ENCODE results near the gene PDZRN3. TPM values are rescaled to one million over a fixed set of nuclear protein-coding genes. Genes with fewer than 3 reads are reported as not detected.

The PDZRN3 gene
- total and polyA plus RNA-seq, 10 donors: 1.5 to 5.5 (median 2.8) TPM

DNA sequence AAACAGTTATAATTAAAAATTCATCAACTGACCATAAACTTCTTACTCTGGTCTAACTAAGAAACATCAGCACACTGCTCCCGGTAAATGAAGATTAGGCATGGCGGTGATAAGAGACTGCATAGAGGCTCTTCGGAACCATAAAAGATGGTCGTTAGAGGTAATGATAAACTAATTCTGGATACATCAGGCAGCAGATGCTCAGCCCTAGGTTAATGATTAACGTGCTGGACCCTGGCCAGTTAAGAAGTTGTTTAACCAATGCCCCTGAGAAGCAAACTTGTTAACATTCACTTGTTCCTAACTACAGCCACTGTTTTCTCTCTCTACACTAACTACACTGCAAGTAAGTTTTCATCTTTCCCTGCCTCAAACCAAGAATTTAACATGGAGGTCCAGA lies 111.5 kb downstream of the PDZRN3 start:
- 79 to 93% (median 88%) methylated on average over 5 of the region's 5 CpGs for WGBS, 5 donors
- Histone ChIP-seq H3K4me1 (no peaks in the 10 kb centered on the region), H3K9me3 (no peaks in the 10 kb centered on the region), H3K27me3 (replicated peaks in 1 of 7) (no peaks in the 10 kb centered on the region), H3K4me3 (no peak overlapping the region), H3K36me3 (no peaks in the 10 kb centered on the region), H3K27ac (no peak overlapping the region)
- TF ChIP-seq POLR2A (IDR thresholded peaks at IDR 0.05): no peak
- TF ChIP-seq, protein P1, sequence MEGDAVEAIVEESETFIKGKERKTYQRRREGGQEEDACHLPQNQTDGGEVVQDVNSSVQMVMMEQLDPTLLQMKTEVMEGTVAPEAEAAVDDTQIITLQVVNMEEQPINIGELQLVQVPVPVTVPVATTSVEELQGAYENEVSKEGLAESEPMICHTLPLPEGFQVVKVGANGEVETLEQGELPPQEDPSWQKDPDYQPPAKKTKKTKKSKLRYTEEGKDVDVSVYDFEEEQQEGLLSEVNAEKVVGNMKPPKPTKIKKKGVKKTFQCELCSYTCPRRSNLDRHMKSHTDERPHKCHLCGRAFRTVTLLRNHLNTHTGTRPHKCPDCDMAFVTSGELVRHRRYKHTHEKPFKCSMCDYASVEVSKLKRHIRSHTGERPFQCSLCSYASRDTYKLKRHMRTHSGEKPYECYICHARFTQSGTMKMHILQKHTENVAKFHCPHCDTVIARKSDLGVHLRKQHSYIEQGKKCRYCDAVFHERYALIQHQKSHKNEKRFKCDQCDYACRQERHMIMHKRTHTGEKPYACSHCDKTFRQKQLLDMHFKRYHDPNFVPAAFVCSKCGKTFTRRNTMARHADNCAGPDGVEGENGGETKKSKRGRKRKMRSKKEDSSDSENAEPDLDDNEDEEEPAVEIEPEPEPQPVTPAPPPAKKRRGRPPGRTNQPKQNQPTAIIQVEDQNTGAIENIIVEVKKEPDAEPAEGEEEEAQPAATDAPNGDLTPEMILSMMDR (IDR thresholded peaks at IDR 0.05 in 8 of 11, conservative IDR thresholded peaks at IDR 0.05 in 3 of 11): no peak
- no peak for TF ChIP-seq POLR2AphosphoS5 (IDR thresholded peaks at IDR 0.05)
- no peak for DNase-seq
- intact Hi-C loops (cut with DNase I; ENCODE audit: low total_unique reads): loop anchor here (5.0 kb wide), 1 partner anchor 334 kb away; no protein-coding TSS in a partner anchor

- H3K27me3 ChIP-seq (replicated peaks in 1 of 7): no peaks in the 10 kb centered on the region
- DNase-seq: no peak
- no peaks in the 10 kb centered on the region for H3K36me3 ChIP-seq
- no peaks in the 10 kb centered on the region for H3K4me1 ChIP-seq
- intact Hi-C loops (cut with DNase I; ENCODE audit: low total_unique reads): loop anchor here (5.0 kb wide), 1 partner anchor 335 kb away; no protein-coding TSS in a partner anchor
- no peak overlapping the region for H3K4me3 ChIP-seq
- no peak overlapping the region for H3K27ac ChIP-seq
- H3K9me3 ChIP-seq: no peaks in the 10 kb centered on the region
- TF ChIP-seq, protein P1 (IDR thresholded peaks at IDR 0.05 in 8 of 11, conservative IDR thresholded peaks at IDR 0.05 in 3 of 11): no peak
- TF ChIP-seq POLR2A (IDR thresholded peaks at IDR 0.05) (no peak), POLR2AphosphoS5 (IDR thresholded peaks at IDR 0.05) (no peak)
- 69 to 73% (median 72%) methylated on average over 21 of the region's 21 CpGs for WGBS, 5 donors
These were observed 112.9 kb downstream of the PDZRN3 start for GRCh38 chr3:73511571-73512525.

DNA sequence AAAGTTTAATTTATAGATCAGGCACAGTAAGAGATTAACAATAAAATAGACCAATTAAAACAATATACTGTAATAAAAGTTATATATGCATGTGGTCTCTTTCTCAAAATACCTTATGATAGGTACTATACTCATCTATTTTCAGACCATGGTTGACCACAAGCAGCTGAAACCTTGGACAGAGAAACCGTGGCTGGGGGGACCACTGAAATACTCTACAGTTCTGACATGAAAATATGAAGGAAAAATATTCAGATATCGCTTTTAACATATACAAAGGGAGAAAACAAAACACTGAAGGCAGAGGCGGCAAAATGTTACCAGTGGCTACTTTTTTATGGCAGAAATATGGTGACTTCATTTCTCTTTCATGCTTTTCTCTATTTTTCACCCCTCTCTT lies 114.0 kb downstream of the PDZRN3 start:
- no peak for DNase-seq
- Histone ChIP-seq H3K27me3 (replicated peaks in 1 of 7) (no peaks in the 10 kb centered on the region), H3K36me3 (no peaks in the 10 kb centered on the region), H3K4me1 (no peaks in the 10 kb centered on the region), H3K4me3 (no peak overlapping the region), H3K27ac (no peak overlapping the region), H3K9me3 (no peaks in the 10 kb centered on the region)
- intact Hi-C loops (cut with DNase I; ENCODE audit: low total_unique reads): loop anchor here (5.0 kb wide), 1 partner anchor 337 kb away; no protein-coding TSS in a partner anchor
- TF ChIP-seq, protein P1 (IDR thresholded peaks at IDR 0.05 in 8 of 11, conservative IDR thresholded peaks at IDR 0.05 in 3 of 11): no peak
- 82 to 87% (median 84%) methylated on average over 3 of the region's 3 CpGs for WGBS, 5 donors

DNA sequence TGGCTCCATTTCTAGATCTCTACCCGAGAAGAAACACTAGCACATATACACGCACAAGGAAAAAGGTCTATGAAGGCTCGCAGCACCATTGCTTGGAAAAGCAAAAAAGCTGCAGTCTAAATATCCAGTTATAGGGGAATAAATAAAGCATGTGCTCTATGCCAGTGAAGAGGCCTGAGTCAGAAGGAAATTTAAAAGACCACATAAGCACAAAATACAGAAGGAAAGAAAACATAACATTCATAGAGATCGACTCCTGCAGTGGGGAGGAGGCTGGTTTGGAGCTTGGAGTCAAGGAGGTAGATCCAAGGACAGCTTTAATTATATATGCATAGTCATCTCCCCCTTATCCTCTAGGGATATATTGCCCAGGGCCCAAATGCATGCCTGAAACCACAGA lies 114.4 kb downstream of the PDZRN3 start:
- H3K36me3 ChIP-seq: no peaks in the 10 kb centered on the region
- TF ChIP-seq, protein P1 (IDR thresholded peaks at IDR 0.05 in 8 of 11, conservative IDR thresholded peaks at IDR 0.05 in 3 of 11): no peak
- TF ChIP-seq POLR2A (IDR thresholded peaks at IDR 0.05): no peak
- TF ChIP-seq POLR2AphosphoS5 (IDR thresholded peaks at IDR 0.05): no peak
- H3K4me3 ChIP-seq: no peak overlapping the region
- H3K27me3 ChIP-seq (replicated peaks in 1 of 7): no peaks in the 10 kb centered on the region
- no peaks in the 10 kb centered on the region for H3K9me3 ChIP-seq
- H3K27ac ChIP-seq: no peak overlapping the region
- 88 to 98% (median 94%) methylated on average over 4 of the region's 4 CpGs for WGBS, 5 donors
- no peaks in the 10 kb centered on the region for H3K4me1 ChIP-seq
- DNase-seq: no peak
- intact Hi-C loops (cut with DNase I; ENCODE audit: low total_unique reads): loop anchor here (5.0 kb wide), 1 partner anchor 337 kb away; no protein-coding TSS in a partner anchor
